NCI-H82 treated with DMSO at 0.1 percent for 48 hours (cell line): Measurements from ENCODE around the gene SEBOX.
"Not testable (repeated sequence)": the region's sequence is repeated elsewhere in the genome, so short reads cannot be mapped to it uniquely, and the experiment has no call there.

Experiments
- DNase-seq: peaks from one replicate; lab custom pipeline; 2025; ENCODE audit not compliant: unreplicated experiment; lab: John Stamatoyannopoulos, UW

Gene SEBOX

DNA sequence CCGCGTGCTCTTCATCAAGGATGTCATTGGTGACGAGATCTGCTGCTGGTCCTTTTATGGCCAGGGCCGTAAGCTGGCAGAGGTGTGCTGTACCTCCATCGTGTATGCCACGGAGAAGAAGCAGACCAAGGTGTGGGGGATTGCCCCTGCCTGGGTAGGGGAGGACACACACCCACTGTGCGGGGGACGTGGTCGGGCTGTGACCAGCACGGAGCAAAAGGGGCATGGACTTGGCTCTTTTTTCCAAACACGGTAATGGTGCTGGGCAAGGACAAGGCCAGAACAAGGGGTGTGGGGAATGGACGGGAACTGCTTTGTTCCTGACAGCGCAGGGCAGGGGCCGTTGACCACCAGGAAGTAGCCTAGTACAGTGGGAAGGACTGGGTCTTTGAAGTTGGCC is 22.7 kb downstream of the SEBOX start:
- DNase-seq: no peak

DNA sequence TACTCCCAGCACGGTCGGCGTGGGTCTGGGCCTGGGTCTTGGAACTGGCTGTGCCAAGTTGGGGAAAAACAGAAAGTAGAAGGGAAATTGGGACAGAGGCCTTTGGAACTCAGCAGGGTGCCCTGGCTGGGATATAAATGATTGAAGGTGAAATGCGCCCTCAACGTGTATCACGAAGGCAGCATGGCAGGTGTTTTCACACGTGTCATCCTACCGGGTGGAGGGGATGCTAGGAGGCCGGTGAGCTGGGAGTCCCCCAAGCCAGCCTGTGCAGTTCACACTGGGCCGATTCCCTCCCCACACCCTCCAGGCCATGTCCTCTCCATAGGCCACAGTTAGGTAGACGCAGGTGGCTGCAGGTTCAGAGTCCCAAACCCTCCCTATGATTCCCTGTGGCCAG is 23.5 kb downstream of the SEBOX start:
- no peak for DNase-seq

DNA sequence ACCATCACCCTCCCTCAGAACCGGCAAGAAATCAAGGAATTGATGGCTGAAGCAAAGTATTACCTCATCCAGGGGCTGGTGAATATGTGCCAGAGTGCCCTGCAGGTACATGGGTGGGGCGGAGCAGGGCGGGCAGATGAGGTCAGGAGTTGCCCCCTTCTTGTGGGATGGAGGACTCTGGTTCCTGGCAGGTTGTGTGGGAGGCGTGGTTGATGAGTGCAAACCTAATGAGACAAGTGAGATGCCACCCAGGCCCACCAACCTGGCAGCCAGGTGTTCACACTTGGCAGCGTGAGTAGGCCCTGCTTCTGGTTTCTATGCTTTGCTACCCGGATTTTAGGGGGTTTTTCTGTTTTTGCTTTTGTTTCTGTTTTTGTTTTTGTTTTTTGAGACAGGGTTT is 24.6 kb downstream of the SEBOX start:
- no peak for DNase-seq

DNA sequence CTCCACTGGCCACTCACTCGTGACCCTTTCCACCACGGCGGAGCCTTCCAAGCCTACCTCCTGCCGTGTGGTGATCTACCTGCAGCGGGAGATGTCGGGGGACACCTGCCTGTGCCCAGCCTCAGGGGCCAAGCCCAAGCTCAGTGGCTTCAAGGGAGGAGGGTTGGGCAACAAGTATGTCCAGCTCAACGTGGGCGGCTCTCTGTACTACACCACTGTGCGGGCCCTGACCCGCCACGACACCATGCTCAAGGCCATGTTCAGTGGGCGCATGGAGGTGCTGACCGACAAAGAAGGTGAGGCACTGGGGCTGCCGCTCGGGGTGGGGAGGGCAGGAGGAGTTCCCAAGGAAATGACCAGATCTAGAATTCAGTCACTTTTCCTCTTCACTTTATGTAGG is 25.6 kb downstream of the SEBOX start:
- no peak for DNase-seq

GRCh38 chr17:28338769-28339212 is 26.2 kb downstream of the SEBOX start:
- not testable (repeated sequence) for DNase-seq

DNA sequence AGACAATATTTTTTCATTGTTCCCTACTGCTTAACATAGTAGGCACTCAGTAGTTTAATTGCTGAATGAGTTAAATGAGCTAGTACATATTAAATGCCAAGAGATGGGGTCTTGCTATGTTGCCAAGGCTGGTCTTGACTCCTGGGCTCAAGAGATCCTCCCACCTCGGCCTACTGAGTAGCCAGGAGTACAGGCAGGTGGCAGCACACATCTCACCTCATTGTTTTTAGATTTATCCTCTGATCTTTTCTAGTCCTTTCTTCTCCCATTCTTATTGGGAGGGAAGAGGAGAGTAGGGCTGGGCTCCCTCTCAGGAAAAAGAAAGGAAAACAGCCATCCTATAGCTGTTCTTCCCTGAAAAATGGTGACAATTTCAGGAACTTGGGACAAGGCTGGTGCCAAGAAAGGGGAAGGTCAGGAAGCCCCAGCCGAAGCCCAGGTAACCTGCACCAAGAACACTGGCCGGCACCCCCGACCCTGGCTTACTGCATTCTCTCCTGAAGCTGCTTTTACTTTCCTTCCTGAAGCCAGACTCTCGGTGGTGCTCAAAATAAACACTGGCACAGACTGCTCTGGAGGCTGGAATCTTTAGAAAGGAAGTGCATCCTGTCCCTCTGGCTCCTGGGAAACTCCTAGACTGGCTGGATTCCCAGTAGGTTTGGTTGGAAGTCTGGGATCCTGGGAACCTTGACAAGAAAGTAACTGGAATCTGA is 26.8 kb downstream of the SEBOX start:
- DNase-seq: no peak

GRCh38 chr17:28335959-28336871 is 28.8 kb downstream of the SEBOX start:
- peak; percentile 63 for DNase-seq

GRCh38 chr17:28335201-28335958 is 29.6 kb downstream of the SEBOX start, which contains the start of the genes IFT20 and TNFAIP1:
Gene IFT20, minus strand, starts transcription at chr17:28335472. Its CDS starts 3,487 bp downstream, at chr17:28331985.
Gene TNFAIP1, plus strand, starts transcription at chr17:28335761. Its CDS starts 3,761 bp downstream, at chr17:28339522.
- peak; percentile 100 for DNase-seq

DNA sequence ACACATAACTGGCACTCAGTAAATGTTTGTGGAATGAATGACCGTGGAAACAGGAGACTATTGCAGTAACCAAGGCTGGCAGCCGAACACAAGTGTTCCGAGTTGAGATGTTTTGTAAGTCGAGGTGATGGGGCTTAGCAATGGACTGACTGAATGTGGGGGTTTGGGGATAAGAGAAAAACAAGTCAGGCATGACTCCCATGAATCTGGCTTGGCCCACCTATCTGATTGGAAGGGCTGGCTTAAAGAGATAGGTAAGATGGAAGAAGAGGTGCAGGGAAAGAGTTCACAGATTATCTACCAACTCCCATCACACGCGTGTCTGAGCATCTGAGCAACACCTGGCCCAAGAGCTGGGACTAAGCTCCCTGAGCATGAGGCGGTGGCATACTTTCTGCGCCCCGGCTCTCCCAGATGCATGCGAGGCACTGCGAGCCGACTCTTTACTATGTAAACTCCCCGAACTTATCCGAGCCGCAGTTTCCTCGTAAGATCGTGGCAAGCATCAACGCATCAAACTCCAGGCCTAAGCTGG is 30.3 kb downstream of the SEBOX start:
- no peak for DNase-seq

DNA sequence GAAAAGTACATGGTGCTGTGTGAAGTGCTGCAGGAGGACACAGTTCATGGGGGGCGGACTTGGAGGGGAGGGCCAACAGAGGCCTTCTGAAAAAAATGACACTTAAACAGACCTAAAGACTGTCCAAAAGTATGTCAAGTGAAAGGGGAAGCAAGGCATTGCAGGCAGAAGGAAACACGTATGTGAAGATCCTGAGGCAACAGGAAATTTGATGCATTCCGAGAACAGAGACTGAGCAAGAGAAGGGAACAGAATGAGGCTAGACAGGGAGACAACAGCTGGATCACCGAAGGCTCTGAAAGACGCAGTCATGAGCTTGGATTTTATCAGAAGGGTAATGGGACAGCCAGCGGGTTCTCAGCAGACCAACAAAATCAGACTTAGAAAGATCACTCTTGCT is 30.8 kb downstream of the SEBOX start:
- no peak for DNase-seq

GRCh38 chr17:28333083-28333746 is 31.8 kb downstream of the SEBOX start:
- DNase-seq: no peak

DNA sequence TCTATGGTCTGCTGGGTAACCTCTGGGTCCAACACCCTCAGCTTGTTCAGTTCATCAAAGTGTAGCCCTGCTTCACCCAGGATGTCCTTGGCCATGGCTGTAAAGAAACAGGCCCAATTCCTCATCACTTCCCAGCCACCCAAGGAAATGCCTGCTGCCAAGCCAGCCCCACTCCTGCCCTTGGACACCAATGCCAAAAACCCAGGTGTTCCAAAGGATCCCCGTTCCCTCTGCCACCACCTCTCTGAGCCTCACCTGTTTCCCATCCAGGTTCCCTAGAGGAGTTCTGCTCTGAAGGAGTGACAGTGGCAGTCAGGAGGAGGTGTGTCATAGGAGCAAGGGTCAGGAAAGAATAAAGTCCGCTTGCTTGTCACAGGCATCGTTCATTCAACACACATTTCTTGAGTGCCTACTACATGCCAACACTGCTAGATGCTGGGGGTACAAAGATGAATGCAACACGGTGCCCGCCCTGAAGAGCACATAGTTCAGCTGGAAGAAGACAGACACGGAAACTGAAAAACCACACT is 33.0 kb downstream of the SEBOX start:
- DNase-seq: no peak

- no peak for DNase-seq
These were observed 34.3 kb downstream of the SEBOX start for GRCh38 chr17:28330671-28331070.

GRCh38 chr17:28328325-28328724 is 36.7 kb downstream of the SEBOX start:
- no peak for DNase-seq

DNA sequence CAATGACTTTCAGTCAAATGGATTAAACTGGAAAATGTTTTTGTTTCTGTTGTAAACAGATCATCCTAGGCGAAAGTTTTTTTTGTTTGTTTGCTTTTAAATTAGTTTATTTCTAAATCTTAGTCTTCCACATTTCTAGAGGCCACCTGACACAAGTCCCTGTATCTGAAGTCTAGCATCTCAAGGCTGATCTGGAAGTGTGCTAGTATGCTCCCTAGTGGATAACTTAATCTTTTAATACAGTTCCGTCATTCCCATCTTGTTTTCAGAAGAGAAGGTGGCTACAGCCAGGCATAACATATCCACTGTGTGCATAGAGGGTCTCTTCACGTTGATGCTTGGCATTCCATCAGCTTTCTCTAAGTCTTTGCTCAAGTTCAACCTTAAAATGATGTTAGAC is 37.3 kb downstream of the SEBOX start:
- DNase-seq: no peak

- no peak for DNase-seq
These were observed 37.9 kb downstream of the SEBOX start for GRCh38 chr17:28327031-28327607.

DNA sequence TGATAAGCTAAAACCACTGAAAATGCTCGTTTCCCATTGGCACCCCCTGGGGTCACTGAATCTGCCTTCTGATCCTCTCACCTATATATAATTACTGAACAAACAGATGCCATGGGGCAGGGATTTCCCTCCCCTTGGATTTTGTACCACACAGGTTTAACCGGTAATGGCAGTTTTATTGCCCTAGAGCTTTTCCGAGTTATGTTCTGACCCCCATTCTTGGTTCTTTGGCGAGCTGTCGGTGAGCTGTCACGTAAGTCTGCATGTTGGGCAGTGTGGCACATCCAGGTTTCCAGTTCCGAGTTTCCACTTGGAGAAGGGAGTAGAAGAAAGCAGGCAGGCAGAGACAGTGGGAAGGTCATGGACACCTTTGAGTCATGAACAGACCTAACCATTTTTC is 38.9 kb downstream of the SEBOX start:
- no peak for DNase-seq

- peak; percentile 23 for DNase-seq
These were observed 39.8 kb downstream of the SEBOX start for GRCh38 chr17:28325211-28325610.

DNA sequence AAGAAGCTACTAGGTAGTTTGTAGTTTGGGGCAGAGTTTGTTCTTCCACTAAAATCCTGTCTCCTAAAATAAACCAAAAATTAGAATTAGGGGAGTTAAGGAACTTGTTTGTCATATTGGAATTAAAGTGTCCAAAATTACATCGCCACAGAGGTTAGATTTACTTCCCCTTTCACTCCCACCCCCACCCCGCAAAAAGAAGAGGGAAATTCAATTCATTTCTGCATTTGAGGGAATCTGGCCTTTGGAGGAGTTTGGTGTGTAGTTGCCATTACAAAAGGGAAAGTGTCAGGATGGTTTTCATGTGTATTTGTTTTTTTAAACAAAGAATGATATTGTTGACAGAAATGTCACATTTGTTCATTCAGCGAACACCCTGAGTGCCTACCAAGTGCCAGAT is 40.2 kb downstream of the SEBOX start:
- no peak for DNase-seq

DNA sequence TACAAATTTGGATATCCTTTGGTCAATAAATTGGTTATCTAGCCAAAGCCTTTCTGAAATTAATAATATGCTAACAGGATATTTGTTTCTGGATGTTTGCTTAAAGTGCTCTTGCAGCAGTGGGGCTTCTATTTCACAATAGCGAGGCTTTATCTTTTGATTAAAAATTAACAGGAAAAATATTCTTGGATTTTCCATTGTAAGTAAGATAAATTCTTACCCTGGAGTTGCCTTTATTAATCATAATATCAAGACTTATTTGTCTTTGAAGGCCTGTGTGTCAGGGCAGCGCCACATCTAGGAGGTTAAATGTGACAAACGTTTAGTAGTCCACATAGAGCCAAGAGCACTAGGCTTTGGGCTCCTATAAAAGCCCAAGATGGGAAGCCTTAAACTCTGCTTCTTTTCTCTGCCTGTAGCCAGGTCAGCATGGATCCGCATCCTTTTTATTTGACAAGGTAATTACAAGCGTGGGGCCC is 40.7 kb downstream of the SEBOX start:
- DNase-seq: no peak
